SK-N-SH treated with all-trans-retinoic acid at 6 μM for 48 hours (cell line): ENCODE data around the gene KRTAP9-1.
"Not testable (repeated sequence)": the region's sequence is repeated elsewhere in the genome, so short reads cannot be mapped to it uniquely, and the experiment has no call there.

Experiments used
- ATAC-seq: fragments of 200-7000 bp; cut with Tn5 transposase; 3 replicates; pipeline ENCODE4 v1.9.1; 2020; ENCODE audit warnings: mild to moderate bottlenecking, moderate library complexity
- ARNTL ChIP-seq: fragments of 450-650 bp; formaldehyde crosslinking; IDR thresholded peaks from 2 replicates; pipeline ENCODE4 v1.5.0; 2020; ENCODE audit warnings: low read depth, mild to moderate bottlenecking, moderate library complexity, borderline replicate concordance
- BACH2 ChIP-seq: fragments of 250-450 bp; sonication (Bioruptor Pico); IDR thresholded peaks from 2 replicates; pipeline ENCODE4 v1.9.0; 2021; ENCODE audit warnings: mild to moderate bottlenecking, borderline replicate concordance
- ESRRG ChIP-seq: fragments of 250-450 bp; sonication (Bioruptor Pico); IDR thresholded peaks from 2 replicates; pipeline ENCODE4 v1.6.1; 2021; ENCODE audit warnings: mild to moderate bottlenecking
- GLIS3 ChIP-seq: fragments of 250-450 bp; sonication (Bioruptor Pico); IDR thresholded peaks from 2 replicates; pipeline ENCODE4 v1.5.0; 2020; ENCODE audit warnings: mild to moderate bottlenecking, moderate library complexity
- ISL1 ChIP-seq: fragments of 250-450 bp; sonication (Bioruptor Pico); IDR thresholded peaks from 2 replicates; pipeline ENCODE4 v2.1.2; 2022; ENCODE audit warnings: mild to moderate bottlenecking, moderate library complexity
- OSR1 ChIP-seq: fragments of 250-450 bp; sonication (Bioruptor Pico); IDR thresholded peaks from 2 replicates; pipeline ENCODE4 v1.8.0; 2022; ENCODE audit warnings: moderate library complexity, mild to moderate bottlenecking, inconsistent platforms
- PPARA ChIP-seq: fragments of 250-450 bp; sonication (Bioruptor Pico); IDR thresholded peaks from 2 replicates; pipeline ENCODE4 v1.5.0; 2020; ENCODE audit warnings: mild to moderate bottlenecking, borderline replicate concordance
- RARB ChIP-seq: fragments of 250-450 bp; sonication (Bioruptor Pico); IDR thresholded peaks from 2 replicates; pipeline ENCODE4 v1.8.0; 2021; ENCODE audit warnings: mild to moderate bottlenecking, moderate library complexity
- SNAI2 ChIP-seq: fragments of 250-450 bp; sonication (Bioruptor Pico); IDR thresholded peaks from 2 replicates; pipeline ENCODE4 v1.5.0; 2020; ENCODE audit warnings: mild to moderate bottlenecking, moderate library complexity
- TCF4 ChIP-seq: fragments of 250-450 bp; sonication (Bioruptor Pico); IDR thresholded peaks from 2 replicates; pipeline ENCODE4 v1.8.0; 2021; ENCODE audit warnings: mild to moderate bottlenecking, moderate library complexity, borderline replicate concordance
- TOX ChIP-seq: fragments of 250-450 bp; sonication (Bioruptor Pico); IDR thresholded peaks from 2 replicates; pipeline ENCODE4 v1.8.0; 2021; ENCODE audit warnings: mild to moderate bottlenecking, moderate library complexity, borderline replicate concordance
- ZC3H10 ChIP-seq: fragments of 250-450 bp; sonication (Bioruptor Pico); IDR thresholded peaks from 2 replicates; pipeline ENCODE4 v1.5.1; 2021; ENCODE audit warnings: mild to moderate bottlenecking, moderate library complexity
- ZFP3 ChIP-seq: fragments of 250-450 bp; sonication (Bioruptor Pico); IDR thresholded peaks from 2 replicates; pipeline ENCODE4 v1.5.0; 2020; ENCODE audit warnings: mild to moderate bottlenecking, moderate library complexity
- ZFP30 ChIP-seq: fragments of 450-650 bp; formaldehyde crosslinking; IDR thresholded peaks from 2 replicates; pipeline ENCODE4 v1.5.0; 2022; ENCODE audit warnings: mild to moderate bottlenecking, moderate library complexity
- ZNF565 ChIP-seq: fragments of 450-650 bp; formaldehyde crosslinking; conservative IDR thresholded peaks from 2 replicates; pipeline ENCODE4 v1.5.0; 2020; ENCODE audit warnings: low read depth, mild to moderate bottlenecking, moderate library complexity
- ZNF70 ChIP-seq: fragments of 450-650 bp; formaldehyde crosslinking; IDR thresholded peaks from 2 replicates; pipeline ENCODE4 v1.5.0; 2020; ENCODE audit warnings: mild to moderate bottlenecking, moderate library complexity
- ZNF8 ChIP-seq: fragments of 450-650 bp; formaldehyde crosslinking; IDR thresholded peaks from 2 replicates; pipeline ENCODE4 v1.5.0; 2020; ENCODE audit warnings: mild to moderate bottlenecking, moderate library complexity
- TF ChIP-seq, protein P1 (sequence below): fragments of 250-450 bp; sonication (Bioruptor Pico); IDR thresholded peaks from 2 replicates; pipeline ENCODE4 v1.8.0; 2021; ENCODE audit warnings: low read depth, mild to moderate bottlenecking, moderate library complexity, borderline replicate concordance
- TF ChIP-seq, protein P2 (sequence below): fragments of 250-450 bp; sonication (Bioruptor Pico); IDR thresholded peaks from 2 replicates; pipeline ENCODE4 v1.8.0; 2020; ENCODE audit warnings: mild to moderate bottlenecking, moderate library complexity, borderline replicate concordance
- TF ChIP-seq, protein P3 (sequence below): fragments of 250-450 bp; sonication (Bioruptor Pico); IDR thresholded peaks from 2 replicates; pipeline ENCODE4 v1.5.0; 2020; ENCODE audit warnings: mild to moderate bottlenecking, moderate library complexity
- TF ChIP-seq, protein P4 (sequence below): fragments of 250-450 bp; sonication (Bioruptor Pico); IDR thresholded peaks from 2 replicates; pipeline ENCODE4 v1.5.1; 2021; ENCODE audit warnings: mild to moderate bottlenecking, moderate library complexity

KRTAP9-1 gene

DNA sequence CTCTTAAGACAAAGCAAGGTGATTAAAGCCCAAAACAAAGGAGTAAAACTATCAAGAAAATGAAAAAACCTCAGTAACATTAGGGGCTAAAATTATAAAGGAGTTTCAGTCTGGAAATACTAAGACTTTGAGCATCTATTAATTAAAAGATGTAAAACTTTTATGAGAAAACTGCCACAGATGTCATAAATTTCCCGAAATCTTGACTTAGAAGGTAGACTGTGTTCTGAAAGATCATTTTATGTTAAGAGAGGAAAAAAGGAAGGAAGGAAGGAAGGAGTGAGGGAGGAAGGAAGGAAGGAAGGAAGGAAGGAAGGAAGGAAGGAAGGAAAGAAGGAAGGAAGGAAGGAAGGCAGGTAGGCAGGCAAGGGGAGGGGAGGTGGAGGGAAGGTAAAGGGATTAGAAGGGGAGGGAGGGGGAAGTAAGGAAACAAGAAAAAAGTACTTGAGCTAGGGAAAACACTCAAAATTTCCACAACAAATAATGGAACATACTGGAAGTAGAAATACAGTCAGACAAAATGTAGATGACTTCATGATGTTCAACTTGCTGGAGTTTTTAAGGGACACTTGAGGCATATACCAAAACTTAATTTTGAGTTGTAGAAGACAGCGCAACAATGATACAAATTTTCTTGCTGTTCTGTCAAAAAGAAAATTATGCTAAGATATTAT, 42.0 kb upstream of the KRTAP9-1 start:
- TF ChIP-seq, protein P1, sequence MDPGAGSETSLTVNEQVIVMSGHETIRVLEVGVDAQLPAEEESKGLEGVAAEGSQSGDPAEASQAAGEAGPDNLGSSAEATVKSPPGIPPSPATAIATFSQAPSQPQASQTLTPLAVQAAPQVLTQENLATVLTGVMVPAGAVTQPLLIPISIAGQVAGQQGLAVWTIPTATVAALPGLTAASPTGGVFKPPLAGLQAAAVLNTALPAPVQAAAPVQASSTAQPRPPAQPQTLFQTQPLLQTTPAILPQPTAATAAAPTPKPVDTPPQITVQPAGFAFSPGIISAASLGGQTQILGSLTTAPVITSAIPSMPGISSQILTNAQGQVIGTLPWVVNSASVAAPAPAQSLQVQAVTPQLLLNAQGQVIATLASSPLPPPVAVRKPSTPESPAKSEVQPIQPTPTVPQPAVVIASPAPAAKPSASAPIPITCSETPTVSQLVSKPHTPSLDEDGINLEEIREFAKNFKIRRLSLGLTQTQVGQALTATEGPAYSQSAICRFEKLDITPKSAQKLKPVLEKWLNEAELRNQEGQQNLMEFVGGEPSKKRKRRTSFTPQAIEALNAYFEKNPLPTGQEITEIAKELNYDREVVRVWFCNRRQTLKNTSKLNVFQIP (CRISPR knock-in tag), result no peak
- TF ChIP-seq TCF4 (CRISPR knock-in tag), result no peak
- no peak for TF ChIP-seq ZNF8 (CRISPR knock-in tag)
- TF ChIP-seq ZFP3 (CRISPR knock-in tag), result no peak
- no peak for TF ChIP-seq ZNF565 (CRISPR knock-in tag)
- TF ChIP-seq, protein P2, sequence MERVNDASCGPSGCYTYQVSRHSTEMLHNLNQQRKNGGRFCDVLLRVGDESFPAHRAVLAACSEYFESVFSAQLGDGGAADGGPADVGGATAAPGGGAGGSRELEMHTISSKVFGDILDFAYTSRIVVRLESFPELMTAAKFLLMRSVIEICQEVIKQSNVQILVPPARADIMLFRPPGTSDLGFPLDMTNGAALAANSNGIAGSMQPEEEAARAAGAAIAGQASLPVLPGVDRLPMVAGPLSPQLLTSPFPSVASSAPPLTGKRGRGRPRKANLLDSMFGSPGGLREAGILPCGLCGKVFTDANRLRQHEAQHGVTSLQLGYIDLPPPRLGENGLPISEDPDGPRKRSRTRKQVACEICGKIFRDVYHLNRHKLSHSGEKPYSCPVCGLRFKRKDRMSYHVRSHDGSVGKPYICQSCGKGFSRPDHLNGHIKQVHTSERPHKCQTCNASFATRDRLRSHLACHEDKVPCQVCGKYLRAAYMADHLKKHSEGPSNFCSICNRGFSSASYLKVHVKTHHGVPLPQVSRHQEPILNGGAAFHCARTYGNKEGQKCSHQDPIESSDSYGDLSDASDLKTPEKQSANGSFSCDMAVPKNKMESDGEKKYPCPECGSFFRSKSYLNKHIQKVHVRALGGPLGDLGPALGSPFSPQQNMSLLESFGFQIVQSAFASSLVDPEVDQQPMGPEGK, result no peak
- no peak for TF ChIP-seq RARB (CRISPR knock-in tag)
- TF ChIP-seq ZFP30, result no peak
- no peak for TF ChIP-seq GLIS3 (CRISPR knock-in tag)
- TF ChIP-seq, protein P3, sequence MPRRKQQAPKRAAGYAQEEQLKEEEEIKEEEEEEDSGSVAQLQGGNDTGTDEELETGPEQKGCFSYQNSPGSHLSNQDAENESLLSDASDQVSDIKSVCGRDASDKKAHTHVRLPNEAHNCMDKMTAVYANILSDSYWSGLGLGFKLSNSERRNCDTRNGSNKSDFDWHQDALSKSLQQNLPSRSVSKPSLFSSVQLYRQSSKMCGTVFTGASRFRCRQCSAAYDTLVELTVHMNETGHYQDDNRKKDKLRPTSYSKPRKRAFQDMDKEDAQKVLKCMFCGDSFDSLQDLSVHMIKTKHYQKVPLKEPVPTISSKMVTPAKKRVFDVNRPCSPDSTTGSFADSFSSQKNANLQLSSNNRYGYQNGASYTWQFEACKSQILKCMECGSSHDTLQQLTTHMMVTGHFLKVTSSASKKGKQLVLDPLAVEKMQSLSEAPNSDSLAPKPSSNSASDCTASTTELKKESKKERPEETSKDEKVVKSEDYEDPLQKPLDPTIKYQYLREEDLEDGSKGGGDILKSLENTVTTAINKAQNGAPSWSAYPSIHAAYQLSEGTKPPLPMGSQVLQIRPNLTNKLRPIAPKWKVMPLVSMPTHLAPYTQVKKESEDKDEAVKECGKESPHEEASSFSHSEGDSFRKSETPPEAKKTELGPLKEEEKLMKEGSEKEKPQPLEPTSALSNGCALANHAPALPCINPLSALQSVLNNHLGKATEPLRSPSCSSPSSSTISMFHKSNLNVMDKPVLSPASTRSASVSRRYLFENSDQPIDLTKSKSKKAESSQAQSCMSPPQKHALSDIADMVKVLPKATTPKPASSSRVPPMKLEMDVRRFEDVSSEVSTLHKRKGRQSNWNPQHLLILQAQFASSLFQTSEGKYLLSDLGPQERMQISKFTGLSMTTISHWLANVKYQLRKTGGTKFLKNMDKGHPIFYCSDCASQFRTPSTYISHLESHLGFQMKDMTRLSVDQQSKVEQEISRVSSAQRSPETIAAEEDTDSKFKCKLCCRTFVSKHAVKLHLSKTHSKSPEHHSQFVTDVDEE (CRISPR knock-in tag), result no peak
- no peak for TF ChIP-seq ZNF70 (CRISPR knock-in tag)
- no peak for TF ChIP-seq ZC3H10 (CRISPR knock-in tag)
- TF ChIP-seq TOX (CRISPR knock-in tag), result no peak
- no peak for TF ChIP-seq PPARA (CRISPR knock-in tag)
- TF ChIP-seq SNAI2 (CRISPR knock-in tag), result no peak
- TF ChIP-seq BACH2 (CRISPR knock-in tag), result no peak
- no peak for TF ChIP-seq ISL1
- TF ChIP-seq, all 23 proteins: peak for 0
- ATAC-seq, result no peak

DNA sequence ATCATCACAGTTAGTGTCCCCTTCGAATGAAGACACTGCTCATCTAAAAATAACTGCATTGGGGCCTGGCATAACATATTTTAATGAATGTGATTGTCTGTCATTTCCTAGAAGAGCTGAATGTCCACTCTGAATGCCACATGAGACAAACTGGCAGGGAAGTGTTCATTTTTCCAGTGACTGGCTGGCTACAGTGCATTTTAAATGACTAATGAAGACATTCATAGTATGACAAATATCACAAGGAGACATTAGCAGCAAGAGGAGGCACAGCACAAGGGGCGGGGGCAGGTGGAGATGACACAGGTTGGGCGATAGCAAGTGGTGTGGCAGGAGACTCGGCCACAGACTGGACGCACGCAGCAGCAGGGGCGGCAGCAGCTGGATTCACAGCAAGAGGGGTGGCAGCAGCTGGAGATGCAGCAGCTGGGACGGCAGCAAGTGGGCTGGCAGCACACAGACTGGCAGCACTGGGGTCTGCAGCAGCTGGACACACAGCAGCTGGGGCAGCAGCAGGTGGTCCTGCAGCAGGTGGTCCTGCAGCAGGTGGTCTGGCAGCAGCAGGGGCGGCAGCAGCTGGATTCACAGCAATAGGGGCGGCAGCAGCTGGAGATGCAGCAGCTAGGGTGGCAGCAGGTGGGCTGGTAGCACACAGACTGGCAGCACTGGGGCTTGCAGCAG, 40.6 kb upstream of the KRTAP9-1 start:
- ATAC-seq, result not testable (repeated sequence)

DNA sequence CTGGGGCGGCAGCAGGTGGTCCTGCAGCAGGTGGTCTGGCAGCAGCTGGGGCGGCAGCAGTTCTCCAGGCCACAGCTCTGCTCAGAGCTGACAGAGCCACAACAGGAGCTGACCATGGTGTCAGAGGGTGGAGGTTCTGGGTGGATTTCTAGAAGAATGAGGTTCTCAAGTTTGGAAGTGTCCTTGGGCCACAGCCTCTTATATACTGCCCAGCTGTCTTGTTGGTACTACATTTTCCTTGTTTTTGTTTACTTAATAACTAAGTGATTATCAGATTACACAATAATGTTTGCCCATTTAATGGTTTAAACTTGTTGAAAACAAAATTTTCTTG, 40.1 kb upstream of the KRTAP9-1 start, which contains the start of gene KRTAP4-5:
Gene KRTAP4-5 (minus strand): TSS at position 174 of the 334 bp plus-strand sequence. CDS start 58 bp downstream, at position 116.
- ATAC-seq, result no peak
- TF ChIP-seq, protein P4, sequence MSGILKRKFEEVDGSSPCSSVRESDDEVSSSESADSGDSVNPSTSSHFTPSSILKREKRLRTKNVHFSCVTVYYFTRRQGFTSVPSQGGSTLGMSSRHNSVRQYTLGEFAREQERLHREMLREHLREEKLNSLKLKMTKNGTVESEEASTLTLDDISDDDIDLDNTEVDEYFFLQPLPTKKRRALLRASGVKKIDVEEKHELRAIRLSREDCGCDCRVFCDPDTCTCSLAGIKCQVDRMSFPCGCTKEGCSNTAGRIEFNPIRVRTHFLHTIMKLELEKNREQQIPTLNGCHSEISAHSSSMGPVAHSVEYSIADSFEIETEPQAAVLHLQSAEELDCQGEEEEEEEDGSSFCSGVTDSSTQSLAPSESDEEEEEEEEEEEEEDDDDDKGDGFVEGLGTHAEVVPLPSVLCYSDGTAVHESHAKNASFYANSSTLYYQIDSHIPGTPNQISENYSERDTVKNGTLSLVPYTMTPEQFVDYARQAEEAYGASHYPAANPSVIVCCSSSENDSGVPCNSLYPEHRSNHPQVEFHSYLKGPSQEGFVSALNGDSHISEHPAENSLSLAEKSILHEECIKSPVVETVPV, result no peak
- TF ChIP-seq OSR1 (CRISPR knock-in tag) (no peak), GLIS3 (CRISPR knock-in tag) (no peak), TOX (CRISPR knock-in tag) (no peak), ZNF565 (CRISPR knock-in tag) (no peak), SNAI2 (CRISPR knock-in tag) (no peak), ARNTL (no peak), ESRRG (CRISPR knock-in tag) (no peak), ZC3H10 (CRISPR knock-in tag) (no peak), ISL1 (no peak), BACH2 (CRISPR knock-in tag) (no peak), ZNF70 (CRISPR knock-in tag) (no peak), PPARA (CRISPR knock-in tag) (no peak), ZFP30 (no peak)
- TF ChIP-seq, protein P2, result no peak
- TF ChIP-seq, protein P1 (CRISPR knock-in tag), result no peak
- TF ChIP-seq, protein P3 (CRISPR knock-in tag), result no peak
